HEK293 (cell line): ENCODE measurements around the gene NME5.

Experiments used
- CTCF ChIA-PET: fragments of 350-600 bp; formaldehyde crosslinking; extraction: SDS; loops from one replicate; lab custom pipeline; 2021; ENCODE audit warnings: antibody characterized with exemption; lab: Yijun Ruan, JAX
- POLR2A ChIA-PET: fragments of 300-600 bp; formaldehyde crosslinking; extraction: SDS; loops from one replicate; lab custom pipeline; 2020; ENCODE audit warnings: antibody characterized with exemption, inconsistent platforms; lab: Yijun Ruan, JAX
- H3K27ac ChIP-seq: fragments of 200-500 bp; sonication (Bioruptor generic); 2 replicates; pipeline ENCODE4 v1.5.1; 2014; ENCODE audit warnings: low read depth, low read length, control low read depth, inconsistent platforms; ENCODE audit errors: extremely low read depth
- H3K36me3 ChIP-seq, 2 experiments: fragments of 200-500 bp in 1 of 2; sonication (Bioruptor generic) in 1 of 2; 1 replicate in 1 of 2; 2 replicates in 1 of 2; pipeline ENCODE4 v1.5.1; 2014 to 2017; ENCODE audit warnings: inconsistent platforms in 2 of 2, low read length in 2 of 2; ENCODE audit not compliant: control insufficient read depth in 2 of 2, insufficient read depth in 1 of 2
- H3K4me1 ChIP-seq: fragments of 200-500 bp; sonication (Bioruptor generic); 2 replicates; pipeline ENCODE4 v1.5.1; 2014; ENCODE audit warnings: mild to moderate bottlenecking, low read length, inconsistent platforms; ENCODE audit not compliant: control insufficient read depth, insufficient read depth
- H3K4me3 ChIP-seq: 2 replicates; pipeline ENCODE4 v1.5.1; 2011; ENCODE audit warnings: low read depth, mild to moderate bottlenecking, control low read depth, low read length, moderate library complexity
- H3K9me3 ChIP-seq: fragments of 200-500 bp; sonication (Bioruptor generic); 2 replicates; pipeline ENCODE4 v1.5.1; 2014; ENCODE audit warnings: low read depth, low read length, inconsistent platforms; ENCODE audit not compliant: control insufficient read depth, insufficient read depth
- KLF10 ChIP-seq: fragments of 450-650 bp; IDR thresholded peaks from 2 replicates; pipeline ENCODE4 v1.5.1; 2018; ENCODE audit warnings: missing biosample characterization, mild to moderate bottlenecking, missing genetic modification characterization
- KLF8 ChIP-seq: fragments of 450-650 bp; formaldehyde crosslinking; IDR thresholded peaks from 2 replicates; pipeline ENCODE4 v1.5.1; 2016; ENCODE audit warnings: missing biosample characterization, missing genetic modification characterization
- ZBTB11 ChIP-seq: fragments of 450-650 bp; formaldehyde crosslinking; conservative IDR thresholded peaks from 2 replicates; pipeline ENCODE4 v1.5.1; 2016; ENCODE audit warnings: low read depth, missing biosample characterization, missing genetic modification characterization
- ZBTB8A ChIP-seq: fragments of 450-650 bp; formaldehyde crosslinking; IDR thresholded peaks from 2 replicates; pipeline ENCODE4 v1.5.1; 2016; ENCODE audit warnings: missing biosample characterization, missing genetic modification characterization
- ZNF138 ChIP-seq: fragments of 450-650 bp; formaldehyde crosslinking; IDR thresholded peaks from 2 replicates; pipeline ENCODE4 v1.5.1; 2016; ENCODE audit warnings: missing biosample characterization, missing genetic modification characterization, borderline replicate concordance
- ZNF202 ChIP-seq: fragments of 450-650 bp; formaldehyde crosslinking; IDR thresholded peaks from 2 replicates; pipeline ENCODE4 v1.5.1; 2016; ENCODE audit warnings: missing biosample characterization, missing genetic modification characterization, borderline replicate concordance
- ZNF266 ChIP-seq: fragments of 450-650 bp; formaldehyde crosslinking; IDR thresholded peaks from 2 replicates; pipeline ENCODE4 v1.5.1; 2016; ENCODE audit warnings: missing biosample characterization, missing genetic modification characterization, low read depth
- ZNF311 ChIP-seq: fragments of 450-650 bp; formaldehyde crosslinking; IDR thresholded peaks from 2 replicates; pipeline ENCODE4 v1.5.1; 2017; ENCODE audit warnings: missing biosample characterization, missing genetic modification characterization, borderline replicate concordance
- ZNF341 ChIP-seq: fragments of 450-650 bp; formaldehyde crosslinking; IDR thresholded peaks from 2 replicates; pipeline ENCODE4; 2016; ENCODE audit warnings: low read depth, missing biosample characterization, missing genetic modification characterization
- ZNF362 ChIP-seq: fragments of 450-650 bp; formaldehyde crosslinking; IDR thresholded peaks from 2 replicates; pipeline ENCODE4 v1.5.1; 2016; ENCODE audit warnings: missing biosample characterization, missing genetic modification characterization
- ZNF394 ChIP-seq: fragments of 450-650 bp; formaldehyde crosslinking; IDR thresholded peaks from 2 replicates; pipeline ENCODE4 v1.5.1; 2016; ENCODE audit warnings: missing biosample characterization, missing genetic modification characterization, mild to moderate bottlenecking, moderate library complexity, borderline replicate concordance
- ZNF426 ChIP-seq: fragments of 450-650 bp; formaldehyde crosslinking; IDR thresholded peaks from 2 replicates; pipeline ENCODE4 v1.5.1; 2017; ENCODE audit warnings: missing biosample characterization, missing genetic modification characterization, mild to moderate bottlenecking, inconsistent platforms, moderate library complexity
- ZNF433 ChIP-seq: fragments of 450-650 bp; formaldehyde crosslinking; IDR thresholded peaks from 2 replicates; pipeline ENCODE4 v1.5.1; 2016; ENCODE audit warnings: missing biosample characterization, missing genetic modification characterization, low read depth
- ZNF510 ChIP-seq: fragments of 450-650 bp; formaldehyde crosslinking; IDR thresholded peaks from 2 replicates; pipeline ENCODE4 v1.5.1; 2018; ENCODE audit warnings: mild to moderate bottlenecking, missing genetic modification characterization, missing biosample characterization; ENCODE audit not compliant: insufficient replicate concordance
- ZNF518A ChIP-seq: fragments of 450-650 bp; formaldehyde crosslinking; conservative IDR thresholded peaks from 2 replicates; pipeline ENCODE4 v1.5.1; 2016; ENCODE audit warnings: low read depth, missing biosample characterization, missing genetic modification characterization
- ZNF558 ChIP-seq: fragments of 450-650 bp; formaldehyde crosslinking; IDR thresholded peaks from 2 replicates; pipeline ENCODE4 v1.5.1; 2016; ENCODE audit warnings: missing biosample characterization, missing genetic modification characterization
- ZNF560 ChIP-seq: fragments of 450-650 bp; formaldehyde crosslinking; IDR thresholded peaks from 2 replicates; pipeline ENCODE4 v1.5.1; 2017; ENCODE audit warnings: missing biosample characterization, missing genetic modification characterization, borderline replicate concordance
- ZNF571 ChIP-seq: fragments of 450-650 bp; formaldehyde crosslinking; IDR thresholded peaks from 2 replicates; pipeline ENCODE4 v1.5.0; 2017; ENCODE audit warnings: missing biosample characterization, missing genetic modification characterization
- ZNF621 ChIP-seq: fragments of 450-650 bp; formaldehyde crosslinking; IDR thresholded peaks from 2 replicates; pipeline ENCODE4 v1.5.1; 2017; ENCODE audit warnings: missing biosample characterization, missing genetic modification characterization
- ZNF654 ChIP-seq: fragments of 450-650 bp; formaldehyde crosslinking; IDR thresholded peaks from 2 replicates; pipeline ENCODE4 v1.5.1; 2016; ENCODE audit warnings: low read depth, missing biosample characterization, missing genetic modification characterization
- ZNF664 ChIP-seq: fragments of 450-650 bp; formaldehyde crosslinking; IDR thresholded peaks from 2 replicates; pipeline ENCODE4 v1.5.1; 2016; ENCODE audit warnings: missing biosample characterization, missing genetic modification characterization
- ZNF701 ChIP-seq: fragments of 450-650 bp; formaldehyde crosslinking; IDR thresholded peaks from 2 replicates; pipeline ENCODE4 v1.5.1; 2016; ENCODE audit warnings: missing biosample characterization, missing genetic modification characterization
- TF ChIP-seq, protein P1 (sequence below): fragments of 450-650 bp; formaldehyde crosslinking; IDR thresholded peaks from 2 replicates; pipeline ENCODE4; 2016; ENCODE audit warnings: missing biosample characterization, missing genetic modification characterization
- TF ChIP-seq, protein P2 (sequence below): fragments of 450-650 bp; formaldehyde crosslinking; IDR thresholded peaks from 2 replicates; pipeline ENCODE4 v1.5.1; 2016; ENCODE audit warnings: missing biosample characterization, missing genetic modification characterization

NME5 gene

DNA sequence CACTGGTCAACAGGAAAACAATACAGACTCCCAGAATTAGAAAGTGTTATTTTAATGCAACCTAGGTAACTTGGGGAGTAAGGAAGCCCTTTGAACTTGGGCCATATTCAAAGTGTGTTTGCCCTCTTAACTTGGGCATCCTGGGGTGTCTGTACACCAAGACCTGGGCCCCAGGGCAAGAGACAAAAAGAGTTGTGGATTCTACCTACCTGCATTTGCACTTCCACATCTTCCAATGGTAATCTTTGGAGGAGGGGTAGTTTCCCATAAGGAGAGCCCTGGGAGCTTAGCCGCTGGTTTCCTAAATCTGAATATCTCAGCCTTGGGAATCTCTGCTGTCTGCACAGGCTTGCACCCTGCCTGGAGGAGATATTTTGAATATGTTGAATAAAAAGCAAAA, 46.9 kb downstream of the NME5 start (continued):
- no peak for TF ChIP-seq ZBTB11 (tag by site-specific recombination)
- TF ChIP-seq ZNF362 (tag by site-specific recombination), result no peak
- TF ChIP-seq ZNF426 (tag by site-specific recombination), result no peak
- TF ChIP-seq, protein P1, sequence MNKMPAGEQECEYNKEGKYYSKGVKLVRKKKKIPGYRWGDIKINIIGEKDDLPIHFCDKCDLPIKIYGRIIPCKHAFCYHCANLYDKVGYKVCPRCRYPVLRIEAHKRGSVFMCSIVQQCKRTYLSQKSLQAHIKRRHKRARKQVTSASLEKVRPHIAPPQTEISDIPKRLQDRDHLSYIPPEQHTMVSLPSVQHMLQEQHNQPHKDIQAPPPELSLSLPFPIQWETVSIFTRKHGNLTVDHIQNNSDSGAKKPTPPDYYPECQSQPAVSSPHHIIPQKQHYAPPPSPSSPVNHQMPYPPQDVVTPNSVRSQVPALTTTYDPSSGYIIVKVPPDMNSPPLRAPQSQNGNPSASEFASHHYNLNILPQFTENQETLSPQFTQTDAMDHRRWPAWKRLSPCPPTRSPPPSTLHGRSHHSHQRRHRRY (tag by site-specific recombination), result no peak
- no peak for TF ChIP-seq ZNF621 (tag by site-specific recombination)
- TF ChIP-seq, protein P2, sequence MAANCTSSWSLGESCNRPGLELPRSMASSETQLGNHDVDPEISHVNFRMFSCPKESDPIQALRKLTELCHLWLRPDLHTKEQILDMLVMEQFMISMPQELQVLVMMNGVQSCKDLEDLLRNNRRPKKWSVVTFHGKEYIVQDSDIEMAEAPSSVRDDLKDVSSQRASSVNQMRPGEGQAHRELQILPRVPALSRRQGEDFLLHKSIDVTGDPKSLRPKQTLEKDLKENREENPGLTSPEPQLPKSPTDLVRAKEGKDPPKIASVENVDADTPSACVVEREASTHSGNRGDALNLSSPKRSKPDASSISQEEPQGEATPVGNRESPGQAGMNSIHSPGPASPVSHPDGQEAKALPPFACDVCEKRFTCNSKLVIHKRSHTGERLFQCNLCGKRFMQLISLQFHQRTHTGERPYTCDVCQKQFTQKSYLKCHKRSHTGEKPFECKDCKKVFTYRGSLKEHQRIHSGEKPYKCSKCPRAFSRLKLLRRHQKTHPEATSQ (tag by site-specific recombination), result no peak

GRCh38 chr5:138091685-138092084, 47.5 kb downstream of the NME5 start:
- no peaks in the 10 kb centered on the region for H3K9me3 ChIP-seq
- POLR2A ChIA-PET, result no interaction called here
- no peaks in the 10 kb centered on the region for H3K4me1 ChIP-seq
- CTCF ChIA-PET, result interaction anchor here (0.6 to 5.3 kb wide), 4 partner anchors 14 to 260 kb away, joined by 3 to 48 read pairs (median 7); no protein-coding TSS in a partner anchor
- no peaks in the 10 kb centered on the region for H3K36me3 ChIP-seq
- H3K27ac ChIP-seq, result no peak overlapping the region
- no peak overlapping the region for H3K4me3 ChIP-seq
- TF ChIP-seq ZNF266 (tag by site-specific recombination) (0 out of 2 replicates have a peak, but pooled peaks have one; percentile 19), KLF8 (tag by site-specific recombination) (no peak), ZNF426 (tag by site-specific recombination) (peak; percentile 75), ZBTB8A (tag by site-specific recombination) (peak; percentile 61; the same call in 1 of the 2 replicates), ZNF311 (no peak), ZNF394 (tag by site-specific recombination) (peak; percentile 90), ZNF558 (peak; percentile 40; the same call in 1 of the 2 replicates), ZNF433 (tag by site-specific recombination) (0 out of 2 replicates have a peak, but pooled peaks have one; percentile 10), ZNF202 (tag by site-specific recombination) (0 out of 2 replicates have a peak, but pooled peaks have one; percentile 26), KLF10 (no peak), ZNF654 (tag by site-specific recombination) (no peak; the same call in 1 of the 2 replicates), ZNF138 (no peak), ZNF518A (peak; percentile 82), ZNF701 (tag by site-specific recombination) (no peak), ZNF510 (tag by site-specific recombination) (peak; percentile 38), ZNF664 (tag by site-specific recombination) (0 out of 2 replicates have a peak, but pooled peaks have one; percentile 27), ZNF341 (tag by site-specific recombination) (0 out of 2 replicates have a peak, but pooled peaks have one; percentile 12), ZNF560 (tag by site-specific recombination) (0 out of 2 replicates have a peak, but pooled peaks have one; percentile 40), ZNF571 (tag by site-specific recombination) (no peak)
